GM21528 (cell line): ENCODE data around the gene RSU1.

Experiments
- ATAC-seq: cut with Tn5 transposase; IDR thresholded peaks from one replicate; pipeline ENCODE4 v1.9.1; 2021; ENCODE audit warnings: mild to moderate bottlenecking, moderate library complexity; ENCODE audit not compliant: unreplicated experiment, low FRiP score

The RSU1 gene

DNA sequence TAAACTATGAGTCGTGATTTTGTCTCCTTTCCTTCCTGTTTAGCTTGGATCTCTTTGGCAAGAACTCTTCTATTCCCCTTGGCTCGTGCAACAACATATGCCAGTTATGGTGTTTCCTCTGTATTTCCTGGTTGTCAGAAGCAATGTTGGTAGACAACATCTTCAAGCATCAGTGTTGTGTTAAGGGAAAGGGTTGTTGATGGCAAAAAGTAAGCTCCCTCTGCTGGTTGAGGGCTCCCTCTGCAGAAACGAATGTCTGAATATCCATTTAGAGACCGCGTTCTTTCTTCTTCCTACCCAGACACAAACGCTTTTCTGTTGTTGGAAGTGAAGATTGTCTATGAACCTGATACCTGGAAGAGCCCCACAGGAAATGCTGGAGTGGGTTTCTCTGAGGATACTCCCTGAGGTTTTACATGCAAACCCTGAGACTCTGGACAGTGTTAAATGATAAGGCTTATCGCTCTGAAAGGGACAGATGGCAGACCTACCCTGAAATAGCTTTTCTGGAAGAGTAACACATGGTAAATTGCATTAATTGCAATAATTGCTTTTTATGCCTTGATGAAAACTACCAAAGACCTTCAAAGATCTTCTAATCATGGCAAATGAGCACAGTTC lies 272.0 kb downstream of the RSU1 start:
- no peak for ATAC-seq

DNA sequence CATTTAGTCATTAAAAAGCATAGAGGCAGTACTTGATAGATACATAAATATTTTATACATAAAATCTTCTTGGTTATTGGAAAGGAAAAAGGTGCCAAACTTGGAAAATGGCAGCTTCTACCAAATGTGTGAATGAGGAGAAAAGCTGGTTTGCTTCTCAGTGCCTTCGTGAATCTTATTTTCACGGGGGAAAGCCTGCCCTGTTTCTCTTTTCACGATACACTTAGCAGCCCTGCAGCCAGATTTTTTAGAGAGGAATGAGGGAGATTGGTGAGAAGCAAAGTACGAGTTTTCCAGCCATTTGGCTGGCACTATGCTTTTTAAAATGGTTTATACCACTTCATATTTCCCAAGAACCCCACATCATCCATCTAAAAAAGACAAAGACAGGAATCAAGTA lies 272.6 kb downstream of the RSU1 start:
- ATAC-seq, result no peak

DNA sequence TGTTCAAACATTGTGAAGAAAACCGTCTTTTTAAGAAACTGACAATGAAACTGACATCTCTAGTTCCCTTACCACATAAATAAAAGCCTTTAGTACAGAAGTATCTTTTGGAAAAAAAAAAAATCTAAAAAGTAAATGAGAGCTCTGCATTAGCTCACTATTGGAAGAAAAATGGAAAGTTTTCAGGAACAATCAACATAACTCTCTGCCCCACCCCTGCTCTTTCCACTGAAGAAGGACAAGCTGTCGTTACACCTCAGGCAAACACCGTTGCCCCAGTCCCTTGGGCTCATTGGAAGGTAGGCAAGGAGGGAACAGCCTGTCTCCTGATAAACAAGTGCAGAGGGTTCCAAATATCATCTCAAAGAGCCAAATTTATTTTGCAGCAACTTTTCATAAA lies 273.1 kb downstream of the RSU1 start:
- no peak for ATAC-seq
